ENCODE results near the gene SEH1L.
"Not testable (repeated sequence)": the region's sequence is repeated elsewhere in the genome, so short reads cannot be mapped to it uniquely, and the experiment has no call there.

SEH1L gene

DNA sequence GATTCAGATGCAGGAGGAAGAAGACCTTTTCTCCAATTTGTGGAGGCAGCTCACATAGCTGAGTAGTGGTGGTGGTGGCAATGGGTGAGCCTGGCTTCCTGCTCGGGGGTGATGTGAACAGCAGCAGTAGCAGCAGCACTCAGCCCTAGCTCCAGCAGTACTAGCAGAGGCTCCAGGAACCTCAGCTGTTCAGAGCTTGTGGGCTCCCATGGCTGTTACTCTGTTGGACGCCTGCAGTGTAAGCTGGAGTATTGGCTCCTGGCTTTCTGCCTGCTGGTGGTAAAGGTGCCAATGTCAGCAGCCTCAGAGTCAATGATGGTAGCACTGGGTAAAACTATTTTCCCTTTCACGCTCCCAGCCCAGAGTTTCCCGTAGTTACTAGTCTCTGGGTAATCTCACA is 3.1 kb upstream of the SEH1L start:
- DNase-seq (ENCODE audit: low read depth) = no peak

DNA sequence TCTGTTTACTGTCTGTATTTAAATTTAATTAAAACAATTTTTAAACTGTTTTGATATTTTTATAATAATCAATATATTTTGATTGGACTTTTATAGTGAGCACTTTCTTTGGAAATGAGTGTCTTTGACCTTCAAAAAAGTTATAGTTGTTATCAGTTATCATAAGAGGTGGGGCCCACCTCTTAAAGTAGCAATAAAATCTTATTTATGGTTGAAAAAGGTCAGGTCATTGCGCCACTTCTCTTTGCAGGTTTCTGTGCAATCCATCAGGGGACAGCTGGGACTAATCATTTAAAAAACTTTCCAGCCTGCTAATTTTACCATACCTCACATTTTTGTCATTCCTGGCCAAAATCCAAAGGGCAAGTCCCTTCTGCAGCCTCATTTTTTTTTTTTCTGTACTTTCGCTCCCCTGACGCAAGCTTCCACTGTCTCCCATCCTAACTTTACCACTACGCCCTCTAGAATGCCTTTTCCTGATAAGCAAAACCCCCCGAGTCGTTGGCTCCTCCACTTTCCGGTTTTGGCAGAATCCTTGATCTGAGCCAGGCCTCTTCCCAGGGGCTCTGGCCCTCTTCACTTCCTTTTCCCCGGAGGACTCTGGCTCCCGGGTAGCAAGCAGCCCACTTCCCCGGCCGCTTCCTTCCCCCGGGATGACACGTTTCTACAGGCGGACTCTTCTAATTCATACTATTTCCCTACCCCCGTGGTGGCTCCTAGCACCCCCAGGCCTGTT is 1.1 kb upstream of the SEH1L start:
- DNase-seq (ENCODE audit: low read depth) = no peak

DNA sequence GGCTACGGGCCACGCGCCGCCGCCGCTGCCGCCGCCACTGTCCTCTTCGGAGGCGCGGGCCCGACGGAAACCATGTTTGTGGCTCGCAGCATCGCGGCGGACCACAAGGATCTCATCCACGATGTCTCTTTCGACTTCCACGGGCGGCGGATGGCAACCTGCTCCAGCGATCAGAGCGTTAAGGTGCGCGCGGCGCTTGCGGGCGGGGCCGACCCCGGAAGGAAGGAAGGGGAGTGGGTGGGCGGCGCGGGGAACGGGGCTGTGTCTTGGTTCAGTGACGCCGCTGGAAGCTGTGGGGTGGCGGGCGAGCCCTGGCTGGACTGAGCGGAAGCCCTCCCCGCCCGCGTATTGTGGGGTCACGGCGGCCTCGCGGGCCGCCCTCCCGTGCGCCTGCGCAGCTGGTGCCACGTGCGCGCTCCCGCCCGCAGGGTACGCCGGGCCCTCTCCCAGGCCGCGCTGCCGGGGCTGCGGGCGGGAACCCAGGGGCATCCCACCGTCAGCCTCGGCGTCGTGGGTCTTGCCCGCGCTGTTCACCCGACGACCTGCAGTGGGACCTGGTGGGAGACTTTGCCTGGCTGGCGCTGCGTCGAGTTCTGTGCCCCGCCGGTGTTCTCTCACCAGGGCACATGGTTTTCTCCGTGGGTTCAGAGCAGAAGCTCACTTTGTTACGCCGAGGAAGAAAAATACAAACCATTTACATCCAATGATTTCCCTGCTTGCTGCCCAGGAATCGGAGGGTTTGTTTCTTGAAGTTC is 416 bp downstream of the SEH1L start:
- DNase-seq (ENCODE audit: low read depth) = peak; percentile 96

DNA sequence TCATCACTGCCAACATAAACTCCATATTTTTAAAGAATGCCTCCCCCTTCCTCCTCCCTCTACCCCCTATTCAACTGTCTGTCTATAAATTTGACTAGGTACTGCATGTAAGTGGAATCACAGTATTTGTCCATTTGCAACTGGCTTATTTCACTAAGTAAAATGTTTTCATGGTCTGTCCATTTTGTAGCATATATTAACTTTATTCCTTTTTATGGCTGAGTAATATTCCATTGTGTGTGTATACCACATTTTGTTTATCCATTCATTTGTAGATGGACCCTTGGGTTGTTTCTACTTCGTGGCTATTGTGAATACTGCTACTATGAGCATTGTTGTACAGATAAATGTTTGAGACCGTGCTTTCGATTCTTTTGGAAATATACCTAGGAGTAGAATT is 10.7 kb downstream of the SEH1L start:
- no peak for DNase-seq (ENCODE audit: low read depth)

DNA sequence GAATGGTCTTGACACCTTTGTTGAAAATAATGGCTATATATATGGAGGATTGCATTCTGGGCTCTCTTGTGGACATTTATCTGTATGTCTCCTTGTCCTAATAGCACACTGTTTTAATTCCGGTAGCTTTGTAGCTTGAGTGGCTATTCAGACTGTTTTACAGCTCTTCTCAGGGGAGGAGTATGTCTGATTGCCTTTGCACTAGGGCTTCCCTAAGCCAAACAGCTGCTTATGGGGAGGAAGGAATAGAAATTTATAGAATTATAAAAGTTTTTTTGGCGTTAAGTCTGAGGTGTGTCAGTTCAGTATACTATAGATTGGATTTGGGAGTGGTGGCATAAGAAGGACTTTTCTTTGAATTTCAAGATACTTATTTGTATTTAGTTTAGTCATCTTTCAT is 12.6 kb downstream of the SEH1L start:
- DNase-seq (ENCODE audit: low read depth) = no peak

DNA sequence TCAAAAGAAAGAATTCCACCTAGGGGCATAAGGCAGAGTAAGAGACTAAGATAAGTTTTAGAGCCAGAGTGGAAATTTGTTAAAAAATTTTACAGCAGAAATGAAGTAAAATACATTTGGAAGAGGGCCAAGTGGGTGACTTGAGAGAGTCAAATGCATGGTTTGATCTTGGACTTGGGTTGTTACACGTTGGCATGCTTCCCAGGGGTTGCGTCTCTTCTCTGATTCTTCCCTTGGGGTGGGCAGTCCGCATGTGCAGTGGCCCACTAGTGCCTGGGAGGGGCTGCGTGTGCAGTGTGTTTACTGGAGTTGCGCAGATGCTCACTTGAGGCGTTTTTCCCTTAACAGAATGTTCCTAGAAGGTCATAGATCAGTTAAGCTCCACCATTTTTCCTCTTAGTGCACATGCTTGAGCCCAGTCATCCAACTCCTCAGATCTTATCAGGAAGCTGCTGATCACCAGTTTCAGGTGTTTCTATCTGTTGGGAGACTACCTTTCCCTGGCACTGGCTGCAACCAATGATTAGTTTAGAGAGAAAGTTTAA is 13.1 kb downstream of the SEH1L start:
- DNase-seq (ENCODE audit: low read depth) = no peak

DNA sequence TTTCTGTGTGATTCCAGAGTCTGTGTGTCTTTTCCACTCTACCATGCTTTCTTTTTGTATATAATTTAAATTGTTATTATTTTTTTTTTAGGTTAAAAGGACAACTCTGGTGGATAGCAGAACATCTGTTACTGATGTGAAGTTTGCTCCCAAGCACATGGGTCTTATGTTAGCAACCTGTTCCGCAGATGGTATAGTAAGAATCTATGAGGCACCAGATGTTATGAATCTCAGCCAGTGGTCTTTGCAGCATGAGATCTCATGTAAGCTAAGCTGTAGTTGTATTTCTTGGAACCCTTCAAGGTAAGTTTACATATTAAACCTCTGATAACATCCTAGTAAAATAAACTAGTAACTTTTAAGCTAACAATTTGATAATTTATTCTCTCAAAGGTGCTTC is 15.3 kb downstream of the SEH1L start:
- DNase-seq (ENCODE audit: low read depth) = no peak

DNA sequence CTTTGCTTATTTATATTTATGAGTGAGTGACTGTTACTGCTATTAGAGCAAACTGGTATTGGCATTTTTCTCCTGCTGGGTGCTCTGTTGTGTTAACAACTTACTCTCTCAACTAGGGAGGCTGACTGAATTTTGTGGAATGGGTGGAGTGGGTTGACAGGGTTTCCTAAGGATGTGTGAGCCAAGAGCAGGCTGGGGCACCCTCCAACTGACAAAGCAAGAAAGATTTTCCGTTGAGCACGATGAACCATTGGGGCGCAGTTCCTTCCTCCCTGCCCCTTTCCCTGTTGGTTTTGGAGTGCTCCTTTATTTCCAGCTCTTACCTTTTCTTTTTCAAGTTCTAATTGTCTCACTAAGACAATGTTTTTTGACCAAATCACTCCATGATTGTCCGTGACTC is 20.3 kb downstream of the SEH1L start:
- no peak for DNase-seq (ENCODE audit: low read depth)

DNA sequence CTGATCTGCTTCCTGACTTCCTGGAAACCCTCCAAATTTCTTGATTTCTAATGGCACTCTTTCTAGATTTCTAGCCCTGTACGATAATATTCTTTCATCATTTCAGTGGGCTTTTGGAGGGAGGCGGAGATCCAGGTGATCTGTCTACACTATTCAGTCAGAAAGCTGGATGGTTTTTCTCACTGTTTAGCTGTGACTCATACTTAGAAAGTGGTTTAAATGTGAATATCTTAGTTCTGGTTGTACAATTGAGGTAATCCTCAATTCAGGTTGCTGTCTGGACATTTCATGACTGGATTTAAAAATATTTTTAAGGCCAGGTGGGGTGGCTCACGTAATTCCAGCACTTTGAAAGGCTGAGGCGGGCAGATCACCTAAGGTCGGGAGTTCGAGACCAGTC is 20.8 kb downstream of the SEH1L start:
- DNase-seq (ENCODE audit: low read depth) = no peak

DNA sequence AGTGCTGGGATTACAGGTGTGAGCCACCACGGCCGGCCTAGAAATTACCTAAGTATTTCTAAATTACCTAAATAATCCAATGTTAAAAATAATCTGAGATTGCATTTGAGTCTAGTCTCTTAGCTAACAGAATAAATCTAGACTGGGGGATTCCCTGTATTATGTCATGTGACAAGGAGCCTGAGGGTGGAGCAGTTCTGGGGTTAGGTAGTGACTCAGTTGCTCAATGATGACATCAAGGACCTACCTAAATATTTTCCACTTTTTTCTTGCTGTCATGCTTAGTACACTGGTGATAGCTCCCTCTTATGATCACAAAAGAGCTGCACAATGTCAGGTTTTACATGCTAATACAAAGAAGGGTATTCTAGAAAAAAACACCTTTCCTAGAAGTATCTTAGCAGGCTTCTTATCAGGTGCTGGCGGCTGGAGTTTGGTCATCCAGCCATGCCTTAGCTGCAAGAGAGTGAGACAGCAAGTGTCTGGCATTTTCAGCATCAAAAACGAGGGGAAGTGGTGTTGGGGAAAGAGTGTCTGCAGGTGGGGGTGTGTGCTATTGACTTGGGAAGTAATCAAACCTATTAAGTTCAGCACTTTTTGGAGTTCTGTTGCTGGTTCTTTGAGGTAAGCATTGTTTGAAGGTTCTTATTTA is 25.9 kb downstream of the SEH1L start:
- DNase-seq (ENCODE audit: low read depth) = no peak

DNA sequence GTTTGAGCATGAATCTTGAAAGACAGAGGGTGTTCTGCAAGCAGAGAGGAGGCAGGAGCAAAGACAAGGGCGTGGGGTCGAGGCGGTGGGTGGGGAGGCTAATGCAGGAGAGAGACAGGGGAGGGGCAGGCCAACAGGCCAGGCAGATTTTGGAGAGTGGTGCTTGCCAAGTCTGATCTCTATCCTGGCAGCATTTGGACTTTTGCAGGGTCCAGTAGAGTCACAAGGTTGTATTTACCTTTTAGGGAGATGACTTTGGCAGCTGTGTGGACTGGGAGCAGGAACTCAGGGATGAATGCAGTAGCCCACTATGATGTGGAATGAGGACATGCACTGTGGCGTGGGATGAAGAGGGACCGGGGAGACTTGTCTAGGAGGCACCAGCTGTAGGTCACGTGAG is 27.7 kb downstream of the SEH1L start:
- no peak for DNase-seq (ENCODE audit: low read depth)

DNA sequence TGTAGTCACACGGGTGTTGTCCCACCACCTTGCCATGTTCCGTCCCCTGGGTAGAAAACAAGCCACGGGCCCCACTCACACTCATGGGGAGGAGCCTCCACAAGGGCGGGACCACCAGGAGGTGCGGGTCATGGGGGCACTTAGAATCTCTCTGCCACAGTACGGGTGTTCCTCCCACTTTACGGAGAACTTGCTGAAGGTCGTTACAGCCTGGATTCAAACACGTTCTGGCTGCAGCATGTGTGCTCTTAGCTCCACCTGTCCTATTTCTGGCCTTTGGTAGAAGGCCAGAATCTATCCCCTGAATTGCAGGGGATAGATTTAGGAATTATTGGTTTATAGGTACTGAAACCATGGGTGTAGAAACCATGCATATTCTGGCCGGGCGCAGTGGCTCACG is 28.5 kb downstream of the SEH1L start:
- DNase-seq (ENCODE audit: low read depth) = no peak

DNA sequence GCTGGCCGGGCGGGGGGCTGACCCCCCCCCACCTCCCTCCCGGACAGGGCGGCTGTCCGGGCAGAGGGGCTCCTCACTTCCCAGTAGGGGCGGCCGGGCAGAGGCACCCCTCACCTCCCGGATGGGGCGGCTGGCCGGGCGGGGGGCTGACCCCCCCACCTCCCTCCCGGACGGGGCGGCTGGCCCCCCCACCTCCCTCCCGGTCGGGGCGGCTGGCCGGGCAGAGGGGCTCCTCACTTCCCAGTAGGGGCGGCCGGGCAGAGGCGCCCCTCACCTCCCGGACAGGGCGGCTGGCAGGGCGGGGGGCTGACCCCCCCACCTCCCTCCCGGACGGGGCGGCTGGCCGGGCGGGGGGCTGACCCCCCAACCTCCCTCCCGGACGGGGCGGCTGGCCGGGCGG is 32.3 kb downstream of the SEH1L start:
- DNase-seq (ENCODE audit: low read depth) = not testable (repeated sequence)

DNA sequence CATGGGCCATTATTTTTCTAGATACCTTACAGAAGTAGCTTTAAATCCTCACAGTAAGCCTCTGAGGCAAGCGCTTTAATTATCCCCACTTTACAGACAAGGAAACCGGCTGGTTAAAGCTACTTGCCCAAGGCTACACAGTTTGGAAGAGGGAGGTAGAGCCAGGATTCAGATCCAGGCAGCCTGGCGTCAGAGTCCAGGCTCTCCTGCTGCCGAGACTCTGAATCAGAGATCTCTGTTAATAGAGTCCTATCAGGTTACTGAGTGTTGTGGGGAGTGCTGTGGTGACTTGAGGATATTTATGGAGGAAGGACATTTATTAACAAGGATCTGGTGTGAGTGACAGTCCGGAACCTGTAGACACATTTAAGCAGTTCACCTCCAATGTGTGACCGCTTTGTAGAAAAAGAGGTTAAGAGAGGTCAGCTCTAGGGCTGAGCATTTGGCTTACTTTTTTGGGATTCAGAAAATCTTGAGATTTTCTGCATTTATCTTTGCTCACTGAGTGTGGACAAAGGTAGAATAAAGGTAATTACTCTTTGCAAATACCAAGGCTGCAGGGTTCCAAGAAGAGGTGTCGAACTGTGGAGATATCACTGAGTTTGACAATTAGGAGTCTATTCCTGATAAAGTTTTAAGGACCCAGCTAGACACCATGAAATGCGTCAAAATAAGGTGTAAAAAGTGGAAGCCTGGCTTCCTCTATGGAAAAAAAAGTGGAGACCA is 41.7 kb downstream of the SEH1L start:
- no peak for DNase-seq (ENCODE audit: low read depth)

DNA sequence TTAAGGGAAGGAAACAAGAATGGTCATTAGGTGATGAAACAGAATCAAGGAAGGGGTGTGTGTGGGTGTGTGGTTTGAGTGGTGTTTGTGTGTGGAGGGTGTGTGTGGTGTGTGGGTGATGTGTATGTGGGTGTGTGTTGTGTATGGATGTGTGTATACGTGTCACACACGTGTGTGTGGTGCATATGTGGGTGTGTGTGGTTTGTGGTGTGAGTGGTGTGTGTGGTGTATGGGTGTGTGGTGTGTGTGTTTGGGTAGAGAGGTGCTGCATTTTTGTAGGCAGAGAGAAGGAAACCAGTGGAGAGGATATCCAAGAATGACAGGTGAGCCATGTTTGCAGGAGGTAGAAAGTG is 42.3 kb downstream of the SEH1L start:
- DNase-seq (ENCODE audit: low read depth) = no peak

DNA sequence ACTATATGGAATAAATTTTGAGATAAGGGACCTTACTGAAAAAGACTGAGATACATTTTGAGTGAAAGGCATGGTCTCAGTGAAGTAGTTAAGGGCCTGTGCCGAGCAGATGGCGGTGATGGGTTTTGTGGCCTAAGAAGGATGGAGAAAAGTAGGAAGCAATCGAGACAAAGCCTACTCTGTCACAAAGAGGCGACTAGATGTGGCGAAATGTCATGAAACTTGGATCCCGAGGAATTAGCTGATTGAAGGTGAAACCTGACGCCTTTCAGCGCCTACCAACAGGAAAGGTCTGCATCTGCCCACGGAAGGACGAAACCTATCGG is 42.8 kb downstream of the SEH1L start:
- no peak for DNase-seq (ENCODE audit: low read depth)

DNA sequence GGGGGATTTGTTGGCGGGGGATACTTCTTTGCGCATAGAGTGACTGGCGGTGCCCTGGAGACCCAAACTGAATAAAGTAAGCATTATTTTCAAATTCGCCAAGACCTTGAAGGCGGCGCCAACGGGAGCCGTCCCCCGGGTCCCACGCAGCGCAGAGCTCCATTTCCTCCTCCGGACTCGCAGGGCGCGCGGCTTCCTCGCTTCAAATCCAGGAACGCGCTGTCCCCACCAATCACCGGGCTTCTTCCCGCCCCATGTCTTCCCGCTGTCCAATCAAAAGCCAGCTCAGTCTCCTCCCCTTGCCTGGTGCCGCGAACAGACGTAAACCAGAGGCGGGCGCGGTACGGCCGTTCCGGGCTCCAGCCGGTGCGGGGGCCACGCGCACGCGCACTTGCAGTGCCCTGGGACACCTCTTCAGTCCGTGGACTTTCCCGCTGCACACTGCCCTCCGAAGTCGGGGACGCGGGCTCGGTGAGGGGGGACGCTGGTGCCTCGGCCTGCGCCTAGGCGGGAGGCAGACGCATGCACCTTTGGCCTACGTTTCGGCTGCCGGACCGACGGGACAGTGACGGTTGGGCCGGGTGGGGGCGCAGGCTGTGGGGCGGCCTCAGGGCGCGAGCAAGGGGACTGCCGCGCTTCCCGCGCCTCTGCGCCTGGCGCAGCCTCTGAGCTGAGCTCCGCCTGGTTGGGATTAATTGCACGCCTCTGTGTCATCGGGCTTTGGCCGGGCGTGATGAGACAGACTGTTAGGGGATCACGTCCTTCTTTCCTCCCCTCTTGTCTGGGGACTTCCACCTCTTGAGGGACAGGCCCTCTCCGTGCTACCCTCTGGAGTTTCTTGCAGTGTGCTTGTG is 43.4 kb downstream of the SEH1L start, which contains the start of gene CEP192:
Gene CEP192 (plus strand): TSS at position 396 of the 854 bp plus-strand sequence. CDS start 8,063 bp downstream, outside the sequence.
- peak; percentile 93 for DNase-seq (ENCODE audit: low read depth)

DNA sequence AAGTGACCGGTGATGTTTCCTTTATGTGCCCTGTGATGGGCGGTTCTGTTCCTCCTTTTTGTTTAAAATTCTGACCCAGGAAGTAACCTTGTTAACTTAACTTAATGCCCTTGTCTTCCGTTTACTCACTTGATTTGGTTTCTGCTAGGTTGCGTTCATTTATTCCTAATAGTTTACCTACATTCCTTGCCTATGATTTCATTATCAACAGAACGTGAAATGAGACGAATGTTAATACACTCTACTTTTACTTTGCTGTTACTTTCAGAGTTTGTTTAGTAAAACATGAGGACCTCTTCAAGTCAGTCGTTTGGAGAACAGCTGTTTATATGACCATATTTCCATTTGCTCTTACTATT is 44.0 kb downstream of the SEH1L start:
- DNase-seq (ENCODE audit: low read depth) = no peak

DNA sequence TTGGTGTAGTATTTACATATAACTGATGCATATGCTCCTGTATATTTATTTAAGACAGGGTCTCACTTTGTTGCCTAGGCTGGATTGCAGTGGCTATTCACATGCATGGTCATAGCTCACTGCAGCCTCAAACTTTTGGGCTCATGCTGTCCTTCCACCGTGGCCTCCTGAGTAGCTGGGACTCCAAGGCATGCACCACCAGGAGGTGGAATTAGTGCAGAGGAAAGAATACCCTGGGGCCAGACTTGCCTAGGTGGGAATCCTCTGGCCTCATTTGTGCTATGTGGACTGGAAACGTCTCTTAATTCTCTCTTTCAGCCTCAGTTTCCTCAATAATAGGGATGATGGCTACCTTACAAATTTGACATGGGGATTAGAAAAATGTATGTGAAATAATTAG is 45.6 kb downstream of the SEH1L start:
- no peak for DNase-seq (ENCODE audit: low read depth)

DNA sequence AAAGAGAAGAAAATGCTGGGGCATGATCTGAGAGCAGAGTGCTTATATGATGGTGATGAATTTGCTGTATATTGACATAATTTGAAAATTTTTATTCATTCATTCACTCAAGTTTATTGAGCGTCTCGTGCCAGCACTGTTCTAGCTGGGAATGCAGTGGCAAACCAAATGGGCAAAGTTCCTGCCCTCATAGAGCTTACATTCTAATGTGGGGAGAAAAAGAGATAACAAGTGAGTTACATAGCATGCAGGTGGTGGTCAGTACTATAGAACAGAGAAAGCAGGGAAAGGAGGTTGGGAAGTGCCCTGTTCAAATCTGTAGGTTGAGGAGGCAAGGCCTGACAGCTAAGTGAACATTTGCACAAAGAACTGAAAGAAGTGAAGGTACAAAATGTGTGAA is 47.6 kb downstream of the SEH1L start:
- no peak for DNase-seq (ENCODE audit: low read depth)

DNA sequence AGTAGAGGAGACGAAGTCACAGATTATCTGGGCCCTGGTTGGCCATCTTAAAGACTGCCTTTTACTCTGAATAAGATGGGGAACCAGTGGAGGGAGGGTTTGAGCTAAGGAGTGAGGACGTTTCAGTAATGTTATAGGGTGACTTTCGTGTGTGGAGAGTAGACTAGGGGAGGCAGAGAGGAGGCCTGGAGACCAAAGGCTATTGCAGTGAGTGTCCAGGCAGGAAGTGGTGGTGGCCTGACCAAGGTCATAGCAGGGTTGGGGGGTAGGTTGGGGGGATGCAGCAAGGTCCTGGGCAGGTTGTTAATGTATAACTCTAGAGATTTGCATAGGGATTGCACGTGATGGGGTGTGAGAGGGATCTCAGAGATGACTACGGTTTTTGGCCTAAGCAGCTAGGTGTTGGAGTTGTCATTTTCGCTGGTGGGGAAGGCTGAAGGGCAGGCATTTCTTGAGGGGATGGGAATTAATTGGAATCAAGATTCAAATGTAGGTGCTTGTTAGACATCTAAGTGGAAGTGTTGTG is 48.2 kb downstream of the SEH1L start:
- no peak for DNase-seq (ENCODE audit: low read depth)
